Erythroblast (primary cell): Measurements from ENCODE around the gene RAB3A.

Experiments
- DNase-seq, 2 experiments: peaks; one replicate each; lab custom pipeline; 2025; lab: John Stamatoyannopoulos, UW
- GATA1 ChIP-seq: IDR thresholded peaks from 2 replicates; pipeline ENCODE4 v1.6.1; 2011; ENCODE audit warnings: low read depth, mild to moderate bottlenecking, control low read depth, low read length, moderate library complexity
- POLR2A ChIP-seq: IDR thresholded peaks from 2 replicates; pipeline ENCODE4 v1.6.1; 2011; ENCODE audit warnings: mild to moderate bottlenecking, low read length

RAB3A gene

GRCh38 chr19:18173054-18173571 lies 30.7 kb downstream of the RAB3A start:
- DNase-seq: no peak
- no peak for TF ChIP-seq POLR2A
- TF ChIP-seq GATA1: no peak

GRCh38 chr19:18172331-18173053 lies 31.4 kb downstream of the RAB3A start:
- no peak for TF ChIP-seq GATA1
- TF ChIP-seq POLR2A: no peak

GRCh38 chr19:18171605-18172327 lies 32.1 kb downstream of the RAB3A start:
- peak in 1 of 2 experiments; percentile 44 for DNase-seq
- no peak for TF ChIP-seq GATA1
- TF ChIP-seq POLR2A: peak; percentile 10

More at GRCh38 chr19:18172331-18173053, 31.4 kb downstream of the RAB3A start:
- DNase-seq: no peak

GRCh38 chr19:18170714-18171255 lies 33.1 kb downstream of the RAB3A start:
- no peak for DNase-seq

GRCh38 chr19:18168673-18169381 lies 35.0 kb downstream of the RAB3A start:
- no peak for TF ChIP-seq GATA1
- no peak for TF ChIP-seq POLR2A
- DNase-seq: no peak

More at GRCh38 chr19:18170714-18171255, 33.1 kb downstream of the RAB3A start:
- no peak for TF ChIP-seq GATA1
- TF ChIP-seq POLR2A: no peak

- peak in 1 of 2 experiments; percentile 80 for DNase-seq
- TF ChIP-seq GATA1 (no peak), POLR2A (no peak)
These were observed 35.7 kb downstream of the RAB3A start for GRCh38 chr19:18167975-18168645.

- TF ChIP-seq POLR2A (no peak), GATA1 (no peak)
- DNase-seq: no peak
These were observed 36.8 kb downstream of the RAB3A start for GRCh38 chr19:18167011-18167410.

GRCh38 chr19:18165794-18166544 lies 37.9 kb downstream of the RAB3A start:
- TF ChIP-seq POLR2A (no peak), GATA1 (no peak)
- no peak for DNase-seq

GRCh38 chr19:18164072-18164471 lies 39.8 kb downstream of the RAB3A start:
- TF ChIP-seq GATA1: no peak
- TF ChIP-seq POLR2A: no peak

GRCh38 chr19:18161636-18162002 lies 42.2 kb downstream of the RAB3A start:
- DNase-seq: no peak
- TF ChIP-seq POLR2A: no peak
- no peak for TF ChIP-seq GATA1

More at GRCh38 chr19:18164072-18164471, 39.8 kb downstream of the RAB3A start:
- DNase-seq: no peak

- TF ChIP-seq POLR2A (peak; percentile 9), GATA1 (no peak)
- DNase-seq: peak; percentile 84 to 93
These were observed 42.7 kb downstream of the RAB3A start for GRCh38 chr19:18160971-18161635.

- TF ChIP-seq GATA1: peak; percentile 22
- peak; percentile 74 for TF ChIP-seq POLR2A
- DNase-seq: peak; percentile 80 to 87
These were observed 43.3 kb downstream of the RAB3A start for GRCh38 chr19:18160493-18160970.
